Neutrophil (primary cell): ENCODE data around the gene TSPAN2.

Experiments used
- H3K27ac ChIP-seq: fragments of 200-600 bp; sonication (generic); 2 replicates; pipeline ENCODE4 v1.5.1; 2016; ENCODE audit warnings: mild to moderate bottlenecking, moderate library complexity
- H3K27me3 ChIP-seq: fragments of 200-600 bp; sonication (generic); 2 replicates; pipeline ENCODE4 v1.6.0; 2016; ENCODE audit warnings: mild to moderate bottlenecking
- H3K36me3 ChIP-seq: fragments of 200-600 bp; sonication (generic); 2 replicates; pipeline ENCODE4 v1.5.1; 2017
- H3K4me1 ChIP-seq, 2 experiments: fragments of 200-600 bp in 1 of 2; sonication (generic) in 1 of 2; 1 replicate in 1 of 2; 2 replicates in 1 of 2; pipeline versions ENCODE4 v1.5.1 to v1.6.1; 2013 to 2016; ENCODE audit warnings: low read depth in 1 of 2, low read length in 1 of 2, mild to moderate bottlenecking in 1 of 2, moderate library complexity in 1 of 2; ENCODE audit not compliant: control insufficient read depth in 1 of 2, insufficient read depth in 1 of 2
- H3K4me3 ChIP-seq, 2 experiments: fragments of 200-600 bp in 1 of 2; sonication (generic) in 1 of 2; 1 replicate in 1 of 2; 2 replicates in 1 of 2; pipeline ENCODE4 v1.5.1; 2013 to 2016; ENCODE audit warnings: low read depth in 1 of 2, low read length in 1 of 2, mild to moderate bottlenecking in 1 of 2, moderate library complexity in 1 of 2
- H3K9me3 ChIP-seq: fragments of 200-600 bp; sonication (generic); 2 replicates; pipeline ENCODE4 v1.5.1; 2016
- CTCF ChIP-seq: fragments of 200-600 bp; sonication (generic); IDR thresholded peaks from 2 replicates; pipeline ENCODE4 v1.5.1; 2016; ENCODE audit warnings: antibody characterized with exemption

The TSPAN2 gene

GRCh38 chr1:115089420-115090185, at the start of gene TSPAN2:
TSPAN2 (minus strand) TSS chr1:115089503; CDS start chr1:115089432, 71 bp downstream.
- H3K4me3 ChIP-seq, result peak within 1 kb of the TSS; percentile 82 to 91
- H3K36me3 ChIP-seq, result no peaks in the 10 kb centered on the region
- peaks cover 77% of the 10 kb centered on the region in 2 experiments for H3K4me1 ChIP-seq
- no peaks in the 10 kb centered on the region for H3K9me3 ChIP-seq
- TF ChIP-seq CTCF, result peak; percentile 37
- H3K27me3 ChIP-seq, result no peaks in the 10 kb centered on the region
- H3K27ac ChIP-seq, result peak within 1 kb of the TSS; percentile 87

- Histone ChIP-seq H3K36me3 (no peaks in the 10 kb centered on the region), H3K9me3 (no peaks in the 10 kb centered on the region), H3K27ac (no peak overlapping the region), H3K4me1 (peaks cover 0 to 2% of the 10 kb centered on the region in 2 experiments), H3K27me3 (no peaks in the 10 kb centered on the region), H3K4me3 (no peak overlapping the region)
- no peak for TF ChIP-seq CTCF
These were observed 49.7 kb upstream of the TSPAN2 start for GRCh38 chr1:115138973-115139372.

GRCh38 chr1:115138271-115138670, 49.0 kb upstream of the TSPAN2 start:
- no peak overlapping the region for H3K4me3 ChIP-seq
- H3K9me3 ChIP-seq, result no peaks in the 10 kb centered on the region
- no peak overlapping the region for H3K27ac ChIP-seq
- H3K36me3 ChIP-seq, result no peaks in the 10 kb centered on the region
- peaks cover 0 to 2% of the 10 kb centered on the region in 2 experiments for H3K4me1 ChIP-seq
- no peak for TF ChIP-seq CTCF
- H3K27me3 ChIP-seq, result no peaks in the 10 kb centered on the region

- peaks cover 0 to 2% of the 10 kb centered on the region in 2 experiments for H3K4me1 ChIP-seq
- no peaks in the 10 kb centered on the region for H3K27me3 ChIP-seq
These were observed 47.9 kb upstream of the TSPAN2 start for GRCh38 chr1:115137191-115137590.

GRCh38 chr1:115136706-115137105, 47.4 kb upstream of the TSPAN2 start:
- no peak for TF ChIP-seq CTCF
- Histone ChIP-seq H3K27ac (no peak overlapping the region), H3K36me3 (no peaks in the 10 kb centered on the region), H3K9me3 (no peaks in the 10 kb centered on the region), H3K4me3 (no peak overlapping the region), H3K27me3 (no peaks in the 10 kb centered on the region), H3K4me1 (peaks cover 0 to 2% of the 10 kb centered on the region in 2 experiments)

More at GRCh38 chr1:115137191-115137590, 47.9 kb upstream of the TSPAN2 start:
- no peak overlapping the region for H3K27ac ChIP-seq
- H3K9me3 ChIP-seq, result no peaks in the 10 kb centered on the region
- H3K36me3 ChIP-seq, result no peaks in the 10 kb centered on the region
- TF ChIP-seq CTCF, result no peak
- no peak overlapping the region for H3K4me3 ChIP-seq
